CD4-positive, alpha-beta memory T cell (primary cell): ENCODE measurements around the gene XKR7. TPM values are rescaled to one million over a fixed set of nuclear protein-coding genes. Genes with fewer than 3 reads are reported as not detected.

Source experiments
- CTCF ChIA-PET: fragments of 350-600 bp; sonication (Branson Sonifier 250); formaldehyde crosslinking; loops from one replicate; lab custom pipeline; 2021; ENCODE audit warnings: inconsistent platforms; ENCODE audit not compliant: partially characterized antibody; lab: Charles Lee
- POLR2A ChIA-PET: fragments of 350-600 bp; sonication (Branson Sonifier 250); formaldehyde crosslinking; loops from one replicate; lab custom pipeline; 2021; ENCODE audit not compliant: partially characterized antibody; lab: Charles Lee
- DNase-seq, 5 donors: peaks; one replicate each; pipeline versions ENCODE4 v3.0.0 to v3.0.0-alpha.2; 2020 to 2022; ENCODE audit warnings: mixed read lengths in 1 of 5
- H3K27ac ChIP-seq: one replicate; pipeline ENCODE4 v1.7.0; 2013; ENCODE audit warnings: low read depth, low read length
- H3K27me3 ChIP-seq: 2 replicates; pipeline ENCODE4 v1.7.0; 2013; ENCODE audit warnings: mild to moderate bottlenecking, low read length, moderate library complexity; ENCODE audit not compliant: insufficient read depth
- H3K36me3 ChIP-seq: 2 replicates; pipeline ENCODE4 v1.7.0; 2013; ENCODE audit warnings: mild to moderate bottlenecking, low read length, moderate library complexity; ENCODE audit not compliant: insufficient read depth
- H3K4me1 ChIP-seq: 2 replicates; pipeline ENCODE4 v1.7.0; 2013; ENCODE audit warnings: mild to moderate bottlenecking, low read length, moderate library complexity; ENCODE audit not compliant: insufficient read depth
- H3K4me3 ChIP-seq, 2 donors: one replicate each; pipeline ENCODE4 v1.7.0; 2013; ENCODE audit warnings: low read length in 2 of 2, mild to moderate bottlenecking in 1 of 2
- H3K9me3 ChIP-seq, 2 donors: one replicate each; pipeline ENCODE4 v1.7.0; 2013; ENCODE audit warnings: low read length in 2 of 2, control low read depth in 1 of 2; ENCODE audit not compliant: control insufficient read depth in 1 of 2
- H3K27ac Mint-ChIP-seq, 7 donors: one replicate each; pipeline ENCODE4 v1.8.0; 2020 to 2021; ENCODE audit warnings: mixed read lengths in 7 of 7, mild to moderate bottlenecking in 6 of 7, inconsistent platforms in 3 of 7, moderate library complexity in 3 of 7
- H3K27me3 Mint-ChIP-seq, 2 donors: one replicate each; pipeline ENCODE4 v1.8.0; 2020 to 2021; ENCODE audit warnings: mixed read lengths in 2 of 2
- H3K36me3 Mint-ChIP-seq, 2 donors: one replicate each; pipeline ENCODE4 v1.8.0; 2020 to 2021; ENCODE audit warnings: mixed read lengths in 2 of 2, inconsistent platforms in 1 of 2, mild to moderate bottlenecking in 1 of 2
- H3K4me1 Mint-ChIP-seq, 4 donors: one replicate each; pipeline ENCODE4 v1.8.0; 2020 to 2021; ENCODE audit warnings: mixed read lengths in 4 of 4, mild to moderate bottlenecking in 1 of 4
- H3K4me3 Mint-ChIP-seq, 8 donors: one replicate each; pipeline ENCODE4 v1.8.0; 2020 to 2021; ENCODE audit warnings: mixed read lengths in 8 of 8, mild to moderate bottlenecking in 7 of 8, moderate library complexity in 6 of 8, inconsistent platforms in 3 of 8
- H3K9me3 Mint-ChIP-seq, 8 donors: one replicate each; pipeline ENCODE4 v1.8.0; 2020 to 2021; ENCODE audit warnings: mixed read lengths in 8 of 8, mild to moderate bottlenecking in 5 of 8, inconsistent platforms in 3 of 8, moderate library complexity in 1 of 8
- intact Hi-C: fragments of 100-400 bp; cut with micrococcal nuclease; formaldehyde crosslinking; loops from one replicate; pipeline ENCODE4 v1.15.1; 2023
- polyA plus RNA-seq, 2 donors: library from polyadenylated mRNA; unstranded; fragments of 300-500 nt; fragmentation: Illumina TruSeq; gene quantifications; one replicate each; pipeline ENCODE4 v1.2.3, GENCODE V29; 2021
- total RNA-seq, 2 experiments: library from RNA; stranded (reverse); gene quantifications; one replicate each; pipeline ENCODE4 v1.2.3, GENCODE V29; 2021

XKR7 gene
- total and polyA plus RNA-seq, 4 experiments from 2014 or later = not detected

- Histone ChIP-seq H3K4me3 (no peak overlapping the region), H3K36me3 (no peaks in the 10 kb centered on the region), H3K4me1 (peaks cover 13% of the 10 kb centered on the region), H3K9me3 (no peaks in the 10 kb centered on the region), H3K27ac (no peak overlapping the region), H3K27me3 (peaks cover 23% of the 10 kb centered on the region)
- DNase-seq = no peak
- H3K36me3 Mint-ChIP-seq = no peaks in the 10 kb centered on the region
- no peak overlapping the region for H3K27ac Mint-ChIP-seq
- ChIA-PET POLR2A (no interaction called here), CTCF (interaction anchor here (1.2 to 4.6 kb wide), 2 partner anchors 10 to 169 kb away, joined by 3 to 27 read pairs; no protein-coding TSS in a partner anchor)
- H3K9me3 Mint-ChIP-seq = peaks cover 0 to 2% (median 0%) of the 10 kb centered on the region in 8 donors
- peaks cover 13 to 26% (median 20%) of the 10 kb centered on the region in 4 donors for H3K4me1 Mint-ChIP-seq
- peaks cover 55 to 58% of the 10 kb centered on the region in 2 donors for H3K27me3 Mint-ChIP-seq
- intact Hi-C loops = no loop called here
- peak overlapping the region in 1 of 8 donors; percentile 66 for H3K4me3 Mint-ChIP-seq
These were observed 53.1 kb downstream of the XKR7 start for GRCh38 chr20:32021091-32021490.

DNA sequence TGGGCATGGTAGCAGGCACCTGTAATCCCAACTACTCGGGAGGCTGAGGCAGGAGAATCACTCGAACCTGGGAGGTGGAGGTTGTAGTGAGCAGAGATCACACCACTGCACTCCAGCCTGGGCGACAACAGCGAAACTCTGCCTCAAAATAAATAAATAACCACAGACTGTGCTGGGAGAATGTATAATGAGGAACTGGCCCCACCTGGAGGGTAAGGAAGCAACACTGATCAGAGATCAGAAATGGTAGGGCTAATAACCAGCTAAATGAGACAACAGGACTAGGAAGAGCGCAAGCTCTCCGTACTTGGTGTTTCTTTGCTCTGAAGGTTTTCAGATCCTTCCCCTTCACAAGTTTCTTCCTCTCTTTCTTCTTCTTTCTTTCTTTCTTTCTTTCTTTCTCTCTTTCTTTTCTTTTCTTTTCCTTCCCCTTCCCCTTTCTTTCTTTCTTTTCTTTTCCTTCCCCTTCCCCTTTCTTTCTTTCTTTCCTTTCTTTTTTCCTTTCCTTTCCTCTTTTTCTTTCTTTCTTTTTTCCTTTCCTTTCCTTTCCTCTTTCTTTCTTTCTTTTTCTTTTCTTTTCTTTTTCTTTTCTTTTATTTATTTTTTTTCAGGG is 56.8 kb downstream of the XKR7 start:
- Mint-ChIP-seq H3K36me3 (no peaks in the 10 kb centered on the region), H3K4me3 (no peak overlapping the region), H3K27me3 (peaks cover 39 to 40% of the 10 kb centered on the region in 2 donors), H3K27ac (no peak overlapping the region), H3K4me1 (peaks cover 6 to 9% (median 7%) of the 10 kb centered on the region in 4 donors), H3K9me3 (peaks cover 0 to 2% (median 0%) of the 10 kb centered on the region in 8 donors)
- H3K36me3 ChIP-seq = no peaks in the 10 kb centered on the region
- no peaks in the 10 kb centered on the region for H3K9me3 ChIP-seq
- ChIA-PET POLR2A (no interaction called here), CTCF (interaction anchor here (1.5 kb wide), 1 partner anchor 9 kb away, joined by 4 read pairs; no protein-coding TSS in a partner anchor)
- intact Hi-C loops = no loop called here
- H3K4me3 ChIP-seq = no peak overlapping the region
- H3K27me3 ChIP-seq = peaks cover 13% of the 10 kb centered on the region
- no peak for DNase-seq
- H3K4me1 ChIP-seq = peaks cover 4% of the 10 kb centered on the region
- H3K27ac ChIP-seq = no peak overlapping the region

DNA sequence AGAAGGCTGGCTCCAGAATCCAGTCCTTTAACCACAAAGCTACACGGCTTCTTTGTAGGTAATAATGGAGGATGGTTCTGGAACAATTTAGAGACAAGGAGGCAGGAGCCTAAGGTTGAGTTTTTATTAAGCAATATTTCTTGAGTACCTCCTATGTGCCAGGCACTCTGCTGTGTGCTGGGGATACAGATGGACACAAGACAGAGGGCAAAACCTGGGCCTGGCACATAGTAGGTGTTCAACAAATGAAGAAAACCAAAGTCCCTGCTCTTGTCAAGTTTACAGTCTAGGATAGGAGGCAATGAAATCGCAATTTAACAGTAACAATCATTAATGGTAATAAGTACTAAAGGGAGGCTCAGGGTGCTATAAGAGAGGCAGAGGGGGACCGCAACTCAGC is 59.7 kb downstream of the XKR7 start:
- Mint-ChIP-seq H3K9me3 (peaks cover 0 to 2% (median 0%) of the 10 kb centered on the region in 8 donors), H3K36me3 (no peaks in the 10 kb centered on the region), H3K4me3 (no peak overlapping the region), H3K4me1 (no peaks in the 10 kb centered on the region), H3K27me3 (peaks cover 14 to 17% of the 10 kb centered on the region in 2 donors), H3K27ac (no peak overlapping the region)
- intact Hi-C loops = no loop called here
- no peak for DNase-seq
- Histone ChIP-seq H3K9me3 (no peaks in the 10 kb centered on the region), H3K27me3 (no peaks in the 10 kb centered on the region), H3K4me1 (no peaks in the 10 kb centered on the region), H3K4me3 (no peak overlapping the region), H3K27ac (no peak overlapping the region), H3K36me3 (no peaks in the 10 kb centered on the region)
- POLR2A ChIA-PET = no interaction called here
- CTCF ChIA-PET = interaction anchor here (1.1 to 2.6 kb wide), 2 partner anchors 7 to 204 kb away, joined by 3 to 12 read pairs; no protein-coding TSS in a partner anchor

GRCh38 chr20:32028647-32029372 is 60.9 kb downstream of the XKR7 start:
- CTCF ChIA-PET = interaction anchor here (1.1 to 4.1 kb wide), 10 partner anchors 7 to 211 kb away, joined by 3 to 78 read pairs (median 12); partner anchors contain the start of gene PDRG1
- Histone ChIP-seq H3K4me3 (no peak overlapping the region), H3K9me3 (no peaks in the 10 kb centered on the region), H3K27ac (no peak overlapping the region), H3K4me1 (no peaks in the 10 kb centered on the region), H3K36me3 (no peaks in the 10 kb centered on the region), H3K27me3 (no peaks in the 10 kb centered on the region)
- peaks cover 0 to 2% (median 0%) of the 10 kb centered on the region in 8 donors for H3K9me3 Mint-ChIP-seq
- POLR2A ChIA-PET = interaction anchor here (1.0 to 1.4 kb wide), 2 partner anchors 9 to 176 kb away, joined by 3 read pairs; no protein-coding TSS in a partner anchor
- intact Hi-C loops = no loop called here
- H3K27ac Mint-ChIP-seq = no peak overlapping the region
- H3K4me1 Mint-ChIP-seq = no peaks in the 10 kb centered on the region
- peaks cover 7 to 9% of the 10 kb centered on the region in 2 donors for H3K27me3 Mint-ChIP-seq
- DNase-seq = no peak
- no peaks in the 10 kb centered on the region for H3K36me3 Mint-ChIP-seq
- H3K4me3 Mint-ChIP-seq = no peak overlapping the region

DNA sequence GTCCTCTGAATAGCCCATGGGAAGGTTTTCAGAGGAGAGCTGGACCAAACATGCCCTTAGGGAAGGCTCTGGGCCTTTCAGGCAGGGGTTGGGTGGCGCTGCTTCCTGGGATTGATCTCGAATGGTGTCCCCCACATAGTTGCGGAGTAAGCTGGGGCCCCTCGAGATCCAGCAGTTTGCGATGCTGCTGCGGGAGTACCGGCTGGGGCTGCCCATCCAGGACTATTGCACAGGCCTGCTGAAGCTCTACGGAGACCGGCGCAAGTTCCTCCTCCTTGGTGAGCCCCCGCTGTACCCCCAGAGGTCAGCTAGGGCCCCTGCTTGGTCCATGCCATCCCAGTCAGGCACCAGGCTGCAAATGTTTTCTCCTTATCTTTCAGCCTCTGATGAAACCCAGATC is 61.6 kb downstream of the XKR7 start:
- ChIA-PET CTCF (interaction anchor here (1.3 to 4.1 kb wide), 12 partner anchors 8 to 495 kb away, joined by 3 to 78 read pairs (median 11); partner anchors contain the start of genes MYLK2 and PDRG1), POLR2A (interaction anchor here (1.0 to 1.4 kb wide), 2 partner anchors 10 to 177 kb away, joined by 3 read pairs; no protein-coding TSS in a partner anchor)
- no peak overlapping the region for H3K27ac ChIP-seq
- no peak overlapping the region for H3K27ac Mint-ChIP-seq
- H3K4me3 Mint-ChIP-seq = no peak overlapping the region
- no peak for DNase-seq
- no peaks in the 10 kb centered on the region for H3K9me3 ChIP-seq
- H3K27me3 Mint-ChIP-seq = peaks cover 8% of the 10 kb centered on the region in 2 donors
- intact Hi-C loops = no loop called here
- no peaks in the 10 kb centered on the region for H3K4me1 ChIP-seq
- H3K4me3 ChIP-seq = no peak overlapping the region
- H3K4me1 Mint-ChIP-seq = no peaks in the 10 kb centered on the region
- H3K9me3 Mint-ChIP-seq = peaks cover 0 to 2% (median 0%) of the 10 kb centered on the region in 8 donors
- no peaks in the 10 kb centered on the region for H3K36me3 Mint-ChIP-seq
- no peaks in the 10 kb centered on the region for H3K27me3 ChIP-seq
- no peaks in the 10 kb centered on the region for H3K36me3 ChIP-seq

DNA sequence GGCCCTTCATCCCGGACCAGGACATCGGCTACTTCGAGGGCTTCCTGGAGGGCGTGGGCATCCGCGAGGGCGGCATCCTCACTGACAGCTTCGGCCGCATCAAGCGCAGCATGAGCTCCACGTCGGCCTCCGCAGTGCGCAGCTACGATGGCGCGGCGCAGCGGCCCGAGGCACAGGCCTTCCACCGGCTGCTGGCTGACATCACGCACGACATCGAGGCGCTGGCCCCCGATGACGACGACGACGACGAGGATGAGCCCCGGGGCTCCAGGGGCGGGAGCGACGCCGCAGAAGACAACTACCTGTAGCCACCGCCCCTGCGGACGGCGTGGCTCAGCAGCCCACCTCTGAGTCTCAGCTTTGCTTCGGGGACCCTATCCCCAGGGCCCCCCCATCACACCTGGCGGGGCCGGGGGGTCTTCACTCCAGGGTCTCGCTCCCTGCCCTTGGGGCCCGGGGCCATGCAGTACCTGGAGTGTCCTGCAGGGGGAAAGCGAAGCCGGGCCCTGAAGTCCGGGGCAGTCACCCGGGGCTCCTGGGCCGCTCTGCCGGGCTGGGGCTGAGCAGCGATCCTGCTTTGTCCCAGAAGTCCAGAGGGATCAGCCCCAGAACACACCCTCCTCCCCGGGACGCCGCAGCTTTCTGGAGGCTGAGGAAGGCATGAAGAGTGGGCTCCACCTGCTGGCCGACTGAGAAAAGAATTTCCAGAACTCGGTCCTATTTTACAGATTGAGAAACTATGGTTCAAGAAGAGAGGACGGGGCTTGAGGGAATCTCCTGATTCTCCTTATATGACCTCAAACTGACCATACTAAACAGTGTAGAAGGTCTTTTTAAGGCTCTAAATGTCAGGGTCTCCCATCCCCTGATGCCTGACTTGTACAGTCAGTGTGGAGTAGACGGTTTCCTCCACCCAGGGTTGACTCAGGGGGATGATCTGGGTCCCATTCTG is 63.3 kb downstream of the XKR7 start:
- Histone ChIP-seq H3K4me3 (no peak overlapping the region), H3K27ac (no peak overlapping the region), H3K4me1 (no peaks in the 10 kb centered on the region), H3K36me3 (no peaks in the 10 kb centered on the region), H3K9me3 (no peaks in the 10 kb centered on the region), H3K27me3 (peaks cover 3% of the 10 kb centered on the region)
- H3K27me3 Mint-ChIP-seq = peaks cover 10 to 17% of the 10 kb centered on the region in 2 donors
- no peaks in the 10 kb centered on the region for H3K9me3 Mint-ChIP-seq
- no peaks in the 10 kb centered on the region for H3K4me1 Mint-ChIP-seq
- peak; percentile 48 to 66 (median 55) for DNase-seq
- no peaks in the 10 kb centered on the region for H3K36me3 Mint-ChIP-seq
- CTCF ChIA-PET = interaction anchor here (0.5 to 4.1 kb wide), 24 partner anchors 10 to 493 kb away, joined by 3 to 78 read pairs (median 4); partner anchors contain the start of genes CCM2L and MYLK2
- POLR2A ChIA-PET = no interaction called here
- intact Hi-C loops = loop anchor here (1.0 kb wide), 2 partner anchors 209 to 622 kb away; no protein-coding TSS in a partner anchor
- H3K27ac Mint-ChIP-seq = no peak overlapping the region
- peak overlapping the region in 6 of 8 donors; percentile 17 to 57 (median 42) for H3K4me3 Mint-ChIP-seq
